Lung (tissue), 12 donors: ENCODE results near the gene AKR7A3. TPM values are rescaled to one million over a fixed set of nuclear protein-coding genes. Genes with fewer than 3 reads are reported as not detected.

Experiments
- ATAC-seq: fragments of 200-7000 bp; cut with Tn5 transposase; one replicate; pipeline ENCODE4 v1.9.1; 2020; ENCODE audit warnings: moderate number of reproducible peaks; ENCODE audit not compliant: insufficient read depth, low FRiP score
- DNase-seq, 3 donors: peaks; one replicate each; pipeline ENCODE4 v3.0.0-alpha.2; 2013 to 2017
- H3K27ac ChIP-seq, 2 donors: one replicate each; pipeline ENCODE4 v1.5.1; 2013; ENCODE audit warnings: mild to moderate bottlenecking in 2 of 2, moderate library complexity in 2 of 2, control low read depth in 1 of 2, inconsistent platforms in 1 of 2, low read depth in 1 of 2, low read length in 1 of 2
- H3K27me3 ChIP-seq, 3 donors: one replicate each; pipeline ENCODE4 v1.5.1; 2013; ENCODE audit warnings: low read length in 2 of 3; ENCODE audit not compliant: control insufficient read depth in 3 of 3, insufficient read depth in 3 of 3
- H3K36me3 ChIP-seq, 4 donors: one replicate each; pipeline ENCODE4 v1.5.1; 2013; ENCODE audit warnings: low read length in 4 of 4, mild to moderate bottlenecking in 1 of 4, moderate library complexity in 1 of 4; ENCODE audit not compliant: control insufficient read depth in 4 of 4, insufficient read depth in 4 of 4
- H3K4me1 ChIP-seq, 5 donors: one replicate each; pipeline ENCODE4 v1.5.1; 2013; ENCODE audit warnings: low read length in 5 of 5, mild to moderate bottlenecking in 2 of 5, moderate library complexity in 1 of 5; ENCODE audit not compliant: control insufficient read depth in 5 of 5, insufficient read depth in 5 of 5
- H3K4me3 ChIP-seq: one replicate; pipeline ENCODE4 v1.5.1; 2013; ENCODE audit warnings: mild to moderate bottlenecking, control low read depth, moderate library complexity
- H3K9ac ChIP-seq, 2 donors: one replicate each; pipeline ENCODE4 v1.5.1; 2013; ENCODE audit warnings: low read length in 2 of 2, control low read depth in 1 of 2; ENCODE audit not compliant: insufficient read depth in 1 of 2
- H3K9me3 ChIP-seq, 4 donors: one replicate each; pipeline ENCODE4 v1.5.1; 2013; ENCODE audit warnings: low read length in 3 of 4, mild to moderate bottlenecking in 1 of 4, moderate library complexity in 1 of 4; ENCODE audit not compliant: control insufficient read depth in 4 of 4, insufficient read depth in 3 of 4
- WGBS, 2 donors: extraction: QIAGEN DNeasy Blood & Tissue Kit; methylation state at CpG; one replicate each; pipeline ENCODE4 v1.1.7; 2013; 5-methylcytosine and 5-hydroxymethylcytosine counted together
- polyA plus RNA-seq, 2 donors: library from polyadenylated mRNA; stranded (reverse); fragments of 200-250 nt; gene quantifications; one replicate each; pipeline ENCODE4 v1.2.1, GENCODE V29; 2013
- total RNA-seq, 2 donors: library from RNA; depleted of rRNA in 1 of 2; stranded (reverse); fragments of >200 nt in 1 of 2; gene quantifications; one replicate each; pipeline ENCODE4 v1.2.1, GENCODE V29; 2014 to 2021
- TF ChIP-seq, protein P1 (sequence below): IDR thresholded peaks from 2 replicates; pipeline ENCODE4 v1.5.1; 2012; ENCODE audit warnings: mild to moderate bottlenecking; ENCODE audit errors: control extremely low read depth, extremely low read depth
- donor health status: control.
- donor health status: control.
- donor health status: Bipolar disorder and iron deficiency.
- donor health status: healthy.
- donor health status: DM: yes; HTN: yes; CAD: no.

The AKR7A3 gene
- total and polyA plus RNA-seq, 4 donors = 0.23 to 1.3 (median 0.82) TPM

DNA sequence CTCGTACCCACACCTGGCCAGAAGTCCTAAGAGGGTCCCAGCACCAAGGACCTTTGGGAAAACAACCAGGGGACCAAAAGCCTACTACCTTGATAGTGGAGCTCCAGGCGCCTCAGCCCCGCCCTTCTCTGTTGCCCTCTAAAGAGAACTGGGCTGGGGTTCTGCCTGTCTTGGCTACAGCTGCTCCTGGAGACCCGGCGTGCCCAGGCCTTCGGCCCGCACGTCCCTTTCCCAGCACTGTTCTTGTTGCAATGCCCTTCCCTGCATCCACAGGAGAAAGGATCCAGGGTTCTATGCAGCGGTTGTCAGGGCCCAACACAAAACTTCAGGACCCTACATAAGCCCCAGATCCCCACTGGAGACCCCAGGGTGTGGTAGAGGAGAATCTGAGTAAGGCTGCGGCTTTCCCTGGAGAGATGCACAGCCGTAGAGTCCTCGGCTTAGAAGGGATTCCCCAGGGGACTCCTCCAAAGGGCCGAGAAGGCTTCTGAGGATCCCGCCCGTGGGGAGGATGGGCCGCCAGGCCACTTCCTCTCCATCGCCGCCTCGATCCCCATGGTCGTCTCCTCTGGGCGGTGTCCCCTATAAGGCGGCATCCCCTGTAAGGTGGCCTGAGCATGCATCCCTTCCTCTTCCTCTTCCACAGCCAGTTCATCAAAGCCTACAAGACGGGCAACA is 35.6 kb upstream of the AKR7A3 start:
- ATAC-seq (no peak), DNase-seq (no peak)
- Histone ChIP-seq H3K27me3 (no peaks in the 10 kb centered on the region), H3K9me3 (no peaks in the 10 kb centered on the region), H3K27ac (no peak overlapping the region), H3K36me3 (peaks cover 0 to 48% (median 17%) of the 10 kb centered on the region in 4 donors), H3K4me3 (no peak overlapping the region), H3K4me1 (no peaks in the 10 kb centered on the region), H3K9ac (no peak overlapping the region)
- 87 to 88% methylated on average over 23 of the region's 23 CpGs for WGBS, 2 donors
- TF ChIP-seq, protein P1, sequence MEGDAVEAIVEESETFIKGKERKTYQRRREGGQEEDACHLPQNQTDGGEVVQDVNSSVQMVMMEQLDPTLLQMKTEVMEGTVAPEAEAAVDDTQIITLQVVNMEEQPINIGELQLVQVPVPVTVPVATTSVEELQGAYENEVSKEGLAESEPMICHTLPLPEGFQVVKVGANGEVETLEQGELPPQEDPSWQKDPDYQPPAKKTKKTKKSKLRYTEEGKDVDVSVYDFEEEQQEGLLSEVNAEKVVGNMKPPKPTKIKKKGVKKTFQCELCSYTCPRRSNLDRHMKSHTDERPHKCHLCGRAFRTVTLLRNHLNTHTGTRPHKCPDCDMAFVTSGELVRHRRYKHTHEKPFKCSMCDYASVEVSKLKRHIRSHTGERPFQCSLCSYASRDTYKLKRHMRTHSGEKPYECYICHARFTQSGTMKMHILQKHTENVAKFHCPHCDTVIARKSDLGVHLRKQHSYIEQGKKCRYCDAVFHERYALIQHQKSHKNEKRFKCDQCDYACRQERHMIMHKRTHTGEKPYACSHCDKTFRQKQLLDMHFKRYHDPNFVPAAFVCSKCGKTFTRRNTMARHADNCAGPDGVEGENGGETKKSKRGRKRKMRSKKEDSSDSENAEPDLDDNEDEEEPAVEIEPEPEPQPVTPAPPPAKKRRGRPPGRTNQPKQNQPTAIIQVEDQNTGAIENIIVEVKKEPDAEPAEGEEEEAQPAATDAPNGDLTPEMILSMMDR = no peak

DNA sequence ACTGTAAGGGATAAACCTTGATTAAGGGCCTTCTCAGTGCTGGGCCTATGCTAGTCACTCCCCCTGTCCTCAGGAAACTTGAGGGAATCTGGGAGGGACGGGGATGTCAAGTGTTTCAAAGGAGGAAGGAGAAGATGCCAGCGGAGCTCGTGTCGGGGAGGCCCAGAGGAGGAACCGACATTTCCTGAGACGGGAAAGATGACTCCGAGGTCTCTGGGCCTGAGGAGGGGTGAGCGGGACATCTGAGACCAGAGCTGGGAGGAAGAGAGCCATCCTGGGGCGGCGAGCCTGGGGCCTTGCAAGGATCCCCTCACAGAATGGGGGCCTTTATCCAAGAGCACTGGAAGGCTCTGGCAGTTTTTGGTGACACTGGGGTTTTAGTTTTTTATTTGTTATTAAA is 33.9 kb upstream of the AKR7A3 start:
- ATAC-seq (no peak), DNase-seq (no peak)
- no peak overlapping the region for H3K4me3 ChIP-seq
- peaks cover 0 to 42% (median 14%) of the 10 kb centered on the region in 4 donors for H3K36me3 ChIP-seq
- no peaks in the 10 kb centered on the region for H3K9me3 ChIP-seq
- no peak overlapping the region for H3K9ac ChIP-seq
- H3K27me3 ChIP-seq = no peaks in the 10 kb centered on the region
- no peaks in the 10 kb centered on the region for H3K4me1 ChIP-seq
- WGBS, 2 donors = 36 to 55% methylated on average over 10 of the region's 10 CpGs
- H3K27ac ChIP-seq = no peak overlapping the region
- TF ChIP-seq, protein P1 = no peak

DNA sequence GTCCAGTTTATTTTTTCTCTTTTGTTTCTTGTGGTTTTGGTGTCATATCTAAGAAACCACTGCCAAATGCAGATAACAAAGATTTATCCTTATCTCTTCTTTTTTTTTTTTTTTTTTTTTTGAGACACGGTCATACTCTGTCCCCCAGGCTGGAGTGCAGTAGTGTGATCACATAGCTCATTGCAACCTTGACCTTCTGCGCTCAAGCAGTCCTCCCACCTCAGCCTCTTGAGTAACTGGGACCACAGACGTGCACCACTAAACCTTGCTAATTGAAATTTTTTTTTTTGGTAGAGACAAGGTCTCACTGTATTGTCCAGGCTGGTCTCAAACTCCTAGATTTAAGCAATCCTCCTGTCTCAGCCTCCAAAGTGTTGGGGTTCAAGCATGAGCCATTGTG is 32.5 kb upstream of the AKR7A3 start:
- Histone ChIP-seq H3K4me1 (no peaks in the 10 kb centered on the region), H3K27ac (no peak overlapping the region), H3K4me3 (no peak overlapping the region), H3K9me3 (no peaks in the 10 kb centered on the region), H3K36me3 (peaks cover 0 to 32% (median 11%) of the 10 kb centered on the region in 4 donors), H3K27me3 (no peaks in the 10 kb centered on the region), H3K9ac (no peak overlapping the region)
- DNase-seq = no peak
- 91 to 96% methylated on average over 3 of the region's 3 CpGs for WGBS, 2 donors
- ATAC-seq = no peak
- TF ChIP-seq, protein P1 = no peak

DNA sequence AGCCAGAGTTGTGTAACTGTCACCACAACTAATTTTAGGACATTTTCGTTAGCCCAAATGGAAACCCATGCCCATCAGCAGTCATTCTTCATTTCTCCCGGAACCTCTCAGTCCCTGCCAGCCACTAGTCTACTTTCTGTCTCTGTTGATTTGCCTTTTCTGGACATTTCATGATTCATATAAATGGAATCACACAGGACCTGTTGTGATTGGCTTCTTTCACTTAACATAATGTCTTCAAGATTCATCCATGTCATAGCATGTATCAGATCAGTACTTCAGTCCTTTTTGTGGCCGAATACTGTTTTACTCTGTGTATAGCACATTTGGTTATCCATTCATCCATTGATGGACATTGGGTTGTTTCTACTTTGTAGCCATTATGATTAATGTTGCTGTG is 30.6 kb upstream of the AKR7A3 start:
- Histone ChIP-seq H3K36me3 (peaks cover 0 to 14% (median 3%) of the 10 kb centered on the region in 4 donors), H3K4me1 (peaks cover 0 to 4% (median 0%) of the 10 kb centered on the region in 5 donors), H3K9ac (no peak overlapping the region), H3K27ac (no peak overlapping the region), H3K4me3 (no peak overlapping the region), H3K27me3 (no peaks in the 10 kb centered on the region), H3K9me3 (no peaks in the 10 kb centered on the region)
- DNase-seq (no peak), ATAC-seq (no peak)
- 78 to 85% methylated on average over 3 of the region's 3 CpGs for WGBS, 2 donors
- TF ChIP-seq, protein P1 = no peak
